HG03066 (cell line): ENCODE results near the gene EGFR.

Experiments used
- ATAC-seq: cut with Tn5 transposase; IDR thresholded peaks from one replicate; pipeline ENCODE4 v1.9.1; 2021; ENCODE audit warnings: low read depth; ENCODE audit not compliant: unreplicated experiment

Gene EGFR

DNA sequence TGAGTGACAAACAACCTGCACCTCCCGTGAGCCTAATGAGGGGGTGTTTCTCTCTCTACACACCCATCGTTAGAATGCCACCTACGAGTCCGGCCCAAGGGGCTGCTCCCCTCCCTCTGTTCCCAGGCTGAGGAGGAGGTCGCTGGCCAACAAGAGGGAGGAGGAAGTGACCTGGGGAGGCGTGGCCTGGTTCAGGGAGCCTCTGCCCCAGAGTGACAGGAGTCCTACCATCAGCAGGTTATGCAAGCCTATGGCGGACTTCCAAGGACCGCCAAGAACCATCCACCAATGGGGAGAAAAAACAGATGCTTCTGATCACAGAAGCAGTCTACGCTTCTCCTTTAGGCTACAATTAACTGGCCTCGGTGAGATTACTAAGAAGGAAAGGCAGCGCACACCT, 12.3 kb upstream of the EGFR start:
- ATAC-seq = no peak

DNA sequence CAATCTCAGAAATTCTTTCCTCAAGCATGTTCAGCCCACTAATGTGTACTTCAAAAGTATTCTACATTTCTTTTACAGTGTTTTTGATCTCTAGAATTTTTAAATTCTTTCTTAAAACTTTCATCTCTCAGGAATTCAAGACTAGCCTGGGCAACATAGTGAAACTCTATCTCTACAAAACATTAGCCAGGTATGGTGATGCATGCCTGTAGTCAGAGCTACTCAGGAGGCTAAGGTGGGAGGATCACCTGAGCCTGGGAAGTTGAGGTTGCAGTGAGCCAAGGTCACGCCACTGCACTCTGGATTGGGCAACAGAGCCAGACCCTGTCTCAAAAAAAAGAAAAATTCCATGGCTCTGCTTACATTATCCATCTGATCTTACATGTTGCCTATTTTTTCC, 5.0 kb upstream of the EGFR start:
- no peak for ATAC-seq

DNA sequence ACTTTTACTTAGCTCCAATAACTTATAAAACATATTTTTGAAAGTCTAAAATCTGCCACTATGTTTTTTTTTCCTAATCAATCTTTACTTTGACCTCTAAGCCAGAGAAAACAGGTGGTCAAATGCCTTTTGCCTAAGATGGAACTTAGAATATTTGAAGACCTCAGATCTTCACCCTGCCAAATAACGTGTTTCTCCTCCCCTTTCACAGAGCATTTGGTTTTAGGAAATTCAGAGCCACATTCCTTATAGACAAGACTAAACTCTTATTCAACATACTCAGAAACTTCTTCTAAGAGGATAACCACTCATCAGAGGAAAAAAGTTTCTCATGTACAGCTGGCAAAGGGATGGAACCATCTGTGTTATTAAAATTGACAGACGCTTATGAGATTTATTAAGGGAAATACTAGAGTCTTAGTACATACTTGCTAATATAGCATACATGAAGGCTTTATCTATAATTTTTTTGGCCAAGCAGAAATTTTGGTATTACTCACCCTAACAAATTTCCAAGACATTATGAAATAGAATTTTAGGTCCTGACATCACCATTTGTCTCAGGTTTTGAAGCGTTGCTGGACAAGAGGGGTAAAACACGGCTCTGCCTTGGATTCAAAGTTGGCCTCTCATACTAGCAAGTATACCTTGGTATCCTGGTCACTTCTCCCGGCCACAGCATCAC, 2.6 kb upstream of the EGFR start:
- ATAC-seq = no peak

GRCh38 chr7:55016746-55017090, 2.1 kb upstream of the EGFR start:
- no peak for ATAC-seq

- ATAC-seq = no peak
These were observed 976 bp upstream of the EGFR start for GRCh38 chr7:55017841-55018240.

DNA sequence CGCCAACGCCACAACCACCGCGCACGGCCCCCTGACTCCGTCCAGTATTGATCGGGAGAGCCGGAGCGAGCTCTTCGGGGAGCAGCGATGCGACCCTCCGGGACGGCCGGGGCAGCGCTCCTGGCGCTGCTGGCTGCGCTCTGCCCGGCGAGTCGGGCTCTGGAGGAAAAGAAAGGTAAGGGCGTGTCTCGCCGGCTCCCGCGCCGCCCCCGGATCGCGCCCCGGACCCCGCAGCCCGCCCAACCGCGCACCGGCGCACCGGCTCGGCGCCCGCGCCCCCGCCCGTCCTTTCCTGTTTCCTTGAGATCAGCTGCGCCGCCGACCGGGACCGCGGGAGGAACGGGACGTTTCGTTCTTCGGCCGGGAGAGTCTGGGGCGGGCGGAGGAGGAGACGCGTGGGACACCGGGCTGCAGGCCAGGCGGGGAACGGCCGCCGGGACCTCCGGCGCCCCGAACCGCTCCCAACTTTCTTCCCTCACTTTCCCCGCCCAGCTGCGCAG, 424 bp downstream of the EGFR start:
- no peak for ATAC-seq

- ATAC-seq = no peak
These were observed 1.1 kb downstream of the EGFR start for GRCh38 chr7:55019691-55020465.

GRCh38 chr7:55020466-55020871, 1.7 kb downstream of the EGFR start:
- no peak for ATAC-seq

DNA sequence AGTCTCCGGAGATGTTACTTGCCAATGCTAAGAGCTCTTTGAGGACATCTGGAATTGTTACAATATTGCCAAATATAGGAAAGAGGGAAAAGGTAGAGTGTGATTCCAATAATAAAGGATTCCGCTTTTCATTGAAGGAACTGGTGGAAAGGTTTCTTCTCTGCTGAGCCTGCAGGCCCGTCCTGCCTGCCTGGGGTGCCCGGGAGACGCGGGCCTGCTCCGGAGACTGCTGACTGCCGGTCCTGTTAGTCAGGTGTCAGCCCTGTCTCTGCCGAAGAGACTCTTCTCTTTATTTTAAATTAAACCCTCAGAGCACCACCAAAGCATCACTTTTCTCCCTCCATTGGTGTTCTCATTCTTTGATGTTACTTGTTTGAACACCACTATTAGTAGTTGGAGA, 2.2 kb downstream of the EGFR start:
- ATAC-seq = no peak

- ATAC-seq = no peak
These were observed 3.5 kb downstream of the EGFR start for GRCh38 chr7:55022002-55022985.

DNA sequence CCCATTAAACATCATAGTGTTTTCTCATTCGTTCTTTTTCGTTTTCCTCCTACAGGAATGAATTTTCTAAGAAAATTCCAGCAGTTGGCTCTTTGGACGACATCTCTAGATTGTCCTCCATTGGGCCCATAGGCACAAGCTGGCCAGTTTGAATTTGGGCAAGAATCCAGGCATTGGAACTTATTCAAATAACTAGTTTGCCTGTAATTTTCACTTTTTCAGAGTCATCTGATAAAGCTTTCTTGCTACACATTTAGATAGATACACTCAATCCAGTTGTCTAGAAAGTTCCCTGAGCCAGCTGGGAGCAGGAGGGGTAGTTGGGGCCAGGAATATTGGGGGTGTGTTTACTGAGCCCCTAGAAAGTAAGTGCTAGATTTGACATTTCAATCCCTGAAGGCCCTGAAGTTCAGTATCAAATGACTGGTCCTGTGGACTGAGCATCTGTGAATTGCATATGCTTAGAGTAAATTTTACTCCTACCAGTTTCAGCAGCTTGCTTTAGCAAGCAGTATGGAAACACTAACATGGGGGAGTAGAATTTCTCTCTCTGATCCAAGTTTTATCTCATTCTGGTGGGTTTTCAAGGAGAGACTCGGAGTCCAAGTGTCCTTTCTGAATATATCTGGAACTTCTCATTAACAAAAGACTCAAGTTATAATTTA, 5.2 kb downstream of the EGFR start:
- no peak for ATAC-seq

DNA sequence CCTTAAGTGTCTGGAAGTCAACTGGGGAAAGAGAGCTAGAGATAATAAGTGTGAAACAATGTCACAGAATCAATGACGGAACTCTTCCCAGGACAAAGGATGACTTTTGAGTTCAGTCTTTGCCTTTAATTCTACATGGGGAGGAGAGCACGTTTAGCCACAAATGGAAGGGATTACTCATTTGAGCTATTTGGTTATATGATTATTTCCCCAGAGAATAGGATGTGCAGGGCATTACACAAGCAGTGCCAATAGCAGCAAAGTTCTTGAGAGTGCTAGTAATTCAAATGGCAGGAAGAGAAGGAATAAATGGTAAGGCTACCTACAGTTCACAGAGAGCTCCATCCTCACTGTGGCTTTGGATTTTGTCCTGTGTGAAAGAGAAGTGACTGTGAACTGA, 6.0 kb downstream of the EGFR start:
- ATAC-seq = no peak

DNA sequence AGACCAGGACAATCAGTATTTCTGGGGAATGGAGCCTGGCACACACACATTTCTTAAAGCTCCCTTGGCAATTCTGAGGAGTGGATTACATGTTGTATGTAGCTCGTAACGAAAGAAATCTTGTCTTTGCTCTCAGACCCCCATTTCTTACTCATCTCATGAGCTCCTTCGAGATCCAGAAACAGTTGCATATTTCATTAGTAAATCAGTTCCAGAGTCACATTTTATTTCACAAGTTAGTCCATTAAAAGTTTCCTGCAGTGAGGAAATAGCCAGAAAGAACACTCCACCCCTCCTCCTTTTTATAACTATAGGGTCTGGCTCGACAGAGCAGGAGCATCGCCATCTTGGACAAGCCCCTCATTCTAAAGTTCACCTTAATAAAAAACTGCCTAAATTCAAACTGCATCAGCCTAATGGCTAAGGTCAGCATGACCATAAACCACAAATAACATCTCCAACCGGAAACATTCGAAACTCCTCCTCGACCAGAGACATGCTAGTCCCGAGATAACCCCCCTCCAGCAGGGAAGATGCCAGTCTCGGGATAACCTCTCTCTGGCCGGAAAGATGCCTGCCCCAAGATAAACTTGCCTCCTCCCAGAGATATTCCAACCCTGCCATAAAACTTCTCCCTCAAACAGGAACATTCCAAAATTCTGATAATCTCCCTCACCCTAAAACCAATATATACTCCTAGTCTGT, 7.4 kb downstream of the EGFR start:
- ATAC-seq = no peak

GRCh38 chr7:55026867-55027490, 8.2 kb downstream of the EGFR start:
- ATAC-seq = no peak

- ATAC-seq = no peak
These were observed 9.2 kb downstream of the EGFR start for GRCh38 chr7:55028011-55028410.

GRCh38 chr7:55030314-55030713, 11.5 kb downstream of the EGFR start:
- no peak for ATAC-seq

DNA sequence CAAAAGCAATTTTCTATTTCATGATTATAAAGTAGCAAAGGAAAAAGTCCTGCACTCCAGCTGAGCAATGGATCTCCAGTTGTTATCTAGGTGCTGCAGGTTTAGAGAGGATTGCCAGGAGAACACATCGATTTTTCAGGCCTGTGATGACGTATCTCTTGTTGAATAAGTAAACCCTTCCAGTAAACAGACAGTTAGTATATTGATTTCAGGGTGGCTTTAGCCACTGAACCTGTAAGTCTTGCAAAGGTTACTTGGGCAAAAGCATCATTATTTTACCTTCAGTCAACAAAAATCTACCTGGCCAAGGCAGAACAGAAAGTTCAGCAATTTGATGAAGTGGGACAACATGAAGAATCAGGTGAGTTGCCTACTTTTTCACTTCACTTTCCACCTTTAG, 12.3 kb downstream of the EGFR start:
- ATAC-seq = no peak

GRCh38 chr7:55032069-55032699, 13.4 kb downstream of the EGFR start:
- ATAC-seq = no peak

- no peak for ATAC-seq
These were observed 14.5 kb downstream of the EGFR start for GRCh38 chr7:55033236-55033846.
